Activated naive CD4-positive, alpha-beta T cell treated with anti-CD3 and anti-CD28 coated beads for 36 hours (primary cell): ENCODE data around the gene CNTD1. TPM values are rescaled to one million over a fixed set of nuclear protein-coding genes. Genes with fewer than 3 reads are reported as not detected.
A peak's percentile ranks its signal among the peaks of the same experiment; 100 is the strongest.

Experiments
- CTCF ChIA-PET: fragments of 350-600 bp; sonication (Branson Sonifier 250); formaldehyde crosslinking; loops from one replicate; lab custom pipeline; 2021; ENCODE audit warnings: antibody characterized with exemption; lab: Charles Lee
- DNase-seq: peaks from one replicate; pipeline ENCODE4 v3.0.0-alpha.2; 2020
- H3K27ac Mint-ChIP-seq: one replicate; pipeline ENCODE4 v1.8.0; 2021; ENCODE audit warnings: mild to moderate bottlenecking, mixed read lengths
- H3K27me3 Mint-ChIP-seq: one replicate; pipeline ENCODE4 v1.8.0; 2021; ENCODE audit warnings: low read depth, mixed read lengths
- H3K36me3 Mint-ChIP-seq: one replicate; pipeline ENCODE4 v1.8.0; 2021; ENCODE audit warnings: low read depth, mixed read lengths
- H3K4me1 Mint-ChIP-seq: one replicate; pipeline ENCODE4 v1.8.0; 2021; ENCODE audit warnings: low read depth, mixed read lengths
- H3K4me3 Mint-ChIP-seq: one replicate; pipeline ENCODE4 v1.8.0; 2021; ENCODE audit warnings: mild to moderate bottlenecking, moderate library complexity, mixed read lengths
- H3K9me3 Mint-ChIP-seq: one replicate; pipeline ENCODE4 v1.8.0; 2021; ENCODE audit warnings: mixed read lengths
- intact Hi-C: fragments of 100-400 bp; cut with micrococcal nuclease; formaldehyde crosslinking; loops from one replicate; pipeline ENCODE4 v1.15.1; 2023
- total RNA-seq, 2 experiments: library from RNA; stranded (reverse); gene quantifications; one replicate each; pipeline ENCODE4 v1.2.3, GENCODE V29; 2021

Gene CNTD1
- not detected for total RNA-seq

GRCh38 chr17:42798383-42799380 lies at the start of gene CNTD1, which contains the start of gene COA3:
Gene CNTD1 (plus strand): TSS chr17:42798861. CDS start chr17:42799068, 207 bp downstream.
Gene COA3 (minus strand): TSS chr17:42798704. CDS start chr17:42798681, 23 bp downstream.
- H3K36me3 Mint-ChIP-seq: peaks cover 3% of the 10 kb centered on the region
- peaks cover 21% of the 10 kb centered on the region for H3K4me1 Mint-ChIP-seq
- peak within 1 kb of the TSS; percentile 62 for H3K27ac Mint-ChIP-seq
- peak; percentile 90 for DNase-seq
- H3K9me3 Mint-ChIP-seq: peaks cover 2% of the 10 kb centered on the region
- intact Hi-C loops: loop anchor here (1.0 to 2.0 kb wide), 3 partner anchors 26 to 54 kb away; partner anchors contain the start of genes BECN1, EZH1 and PSME3
- no peaks in the 10 kb centered on the region for H3K27me3 Mint-ChIP-seq
- H3K4me3 Mint-ChIP-seq: peak within 1 kb of the TSS; percentile 91
- CTCF ChIA-PET: interaction anchor here (0.7 to 1.3 kb wide), 3 partner anchors 25 to 35 kb away, joined by 3 to 6 read pairs (median 3); partner anchors contain the start of gene BECN1

- Mint-ChIP-seq H3K4me1 (peaks cover 6% of the 10 kb centered on the region), H3K27ac (no peak overlapping the region), H3K27me3 (peaks cover 10% of the 10 kb centered on the region), H3K4me3 (no peak overlapping the region), H3K36me3 (no peaks in the 10 kb centered on the region), H3K9me3 (no peaks in the 10 kb centered on the region)
- DNase-seq: no peak
- CTCF ChIA-PET: interaction anchor here (1.6 to 4.3 kb wide), 2 partner anchors 10 to 14 kb away, joined by 4 to 19 read pairs; no protein-coding TSS in a partner anchor
- intact Hi-C loops: loop anchor here (10.0 kb wide), 1 partner anchor 1476 kb away; no protein-coding TSS in a partner anchor
Observed at GRCh38 chr17:42748908-42749798, 49.5 kb upstream of the CNTD1 start.

- DNase-seq: no peak
- intact Hi-C loops: no loop called here
- CTCF ChIA-PET: interaction anchor here (0.6 to 4.3 kb wide), 2 partner anchors 13 to 120 kb away, joined by 4 to 19 read pairs; no protein-coding TSS in a partner anchor
- Mint-ChIP-seq H3K27me3 (peaks cover 11% of the 10 kb centered on the region), H3K36me3 (no peaks in the 10 kb centered on the region), H3K9me3 (no peaks in the 10 kb centered on the region), H3K27ac (no peak overlapping the region), H3K4me3 (no peak overlapping the region), H3K4me1 (no peaks in the 10 kb centered on the region)
Observed at GRCh38 chr17:42750739-42751344, 47.8 kb upstream of the CNTD1 start.

- Mint-ChIP-seq H3K4me1 (no peaks in the 10 kb centered on the region), H3K27ac (no peak overlapping the region), H3K4me3 (no peak overlapping the region), H3K9me3 (no peaks in the 10 kb centered on the region), H3K36me3 (no peaks in the 10 kb centered on the region), H3K27me3 (peaks cover 11% of the 10 kb centered on the region)
- CTCF ChIA-PET: no interaction called here
- DNase-seq: no peak
- intact Hi-C loops: no loop called here
Observed at GRCh38 chr17:42751628-42752027, 47.0 kb upstream of the CNTD1 start.

GRCh38 chr17:42754782-42755181 lies 43.9 kb upstream of the CNTD1 start:
- H3K4me1 Mint-ChIP-seq: no peaks in the 10 kb centered on the region
- H3K27ac Mint-ChIP-seq: no peak overlapping the region
- no peaks in the 10 kb centered on the region for H3K9me3 Mint-ChIP-seq
- H3K36me3 Mint-ChIP-seq: no peaks in the 10 kb centered on the region
- no peak overlapping the region for H3K4me3 Mint-ChIP-seq
- no peak for DNase-seq
- peaks cover 23% of the 10 kb centered on the region for H3K27me3 Mint-ChIP-seq
- intact Hi-C loops: no loop called here
- CTCF ChIA-PET: interaction anchor here (1.0 to 2.2 kb wide), 2 partner anchors 9 to 176 kb away, joined by 3 to 6 read pairs; no protein-coding TSS in a partner anchor

GRCh38 chr17:42759982-42760651 lies 38.5 kb upstream of the CNTD1 start:
- Mint-ChIP-seq H3K4me1 (peaks cover 11% of the 10 kb centered on the region), H3K27me3 (peaks cover 51% of the 10 kb centered on the region), H3K36me3 (no peaks in the 10 kb centered on the region), H3K9me3 (no peaks in the 10 kb centered on the region), H3K4me3 (no peak overlapping the region), H3K27ac (no peak overlapping the region)
- intact Hi-C loops: loop anchor here (1.0 to 10.0 kb wide), 2 partner anchors 15 to 55 kb away; partner anchors contain the start of gene EZH1
- DNase-seq: peak; percentile 34
- CTCF ChIA-PET: interaction anchor here (0.8 to 2.4 kb wide), 10 partner anchors 13 to 182 kb away, joined by 3 to 11 read pairs (median 4); partner anchors contain the start of genes BECN1, PSMC3IP and VPS25

GRCh38 chr17:42760652-42761581 lies 37.7 kb upstream of the CNTD1 start, which contains the start of gene RAMP2:
Gene RAMP2 (plus strand): TSS chr17:42761227. CDS start chr17:42761262, 35 bp downstream.
- Mint-ChIP-seq H3K4me3 (no peak within 1 kb of the TSS), H3K4me1 (peaks cover 11% of the 10 kb centered on the region), H3K9me3 (no peaks in the 10 kb centered on the region), H3K36me3 (no peaks in the 10 kb centered on the region), H3K27me3 (peaks cover 56% of the 10 kb centered on the region), H3K27ac (no peak within 1 kb of the TSS)
- intact Hi-C loops: loop anchor here (1.0 to 10.0 kb wide), 2 partner anchors 16 to 56 kb away; partner anchors contain the start of gene EZH1
- CTCF ChIA-PET: interaction anchor here (0.6 to 2.4 kb wide), 10 partner anchors 8 to 183 kb away, joined by 3 to 11 read pairs (median 4); partner anchors contain the start of genes BECN1, PSMC3IP and VPS25
- DNase-seq: no peak

- H3K4me3 Mint-ChIP-seq: no peak overlapping the region
Observed at GRCh38 chr17:42761638-42762037, 37.0 kb upstream of the CNTD1 start.

GRCh38 chr17:42766124-42766523 lies 32.5 kb upstream of the CNTD1 start:
- Mint-ChIP-seq H3K9me3 (no peaks in the 10 kb centered on the region), H3K4me3 (no peak overlapping the region), H3K4me1 (peaks cover 4% of the 10 kb centered on the region), H3K36me3 (no peaks in the 10 kb centered on the region), H3K27ac (no peak overlapping the region), H3K27me3 (peaks cover 30% of the 10 kb centered on the region)
- DNase-seq: no peak
- intact Hi-C loops: loop anchor here (10.0 kb wide), 1 partner anchor 61 kb away; no protein-coding TSS in a partner anchor
- CTCF ChIA-PET: interaction anchor here (1.9 kb wide), 1 partner anchor 46 kb away, joined by 4 read pairs; no protein-coding TSS in a partner anchor

More at GRCh38 chr17:42761638-42762037, 37.0 kb upstream of the CNTD1 start:
- Mint-ChIP-seq H3K4me1 (peaks cover 11% of the 10 kb centered on the region), H3K27me3 (peaks cover 52% of the 10 kb centered on the region), H3K9me3 (no peaks in the 10 kb centered on the region), H3K36me3 (no peaks in the 10 kb centered on the region), H3K27ac (no peak overlapping the region)
- CTCF ChIA-PET: interaction anchor here (0.6 to 2.4 kb wide), 7 partner anchors 8 to 183 kb away, joined by 3 to 6 read pairs (median 4); partner anchors contain the start of genes TUBG2 and VPS25
- intact Hi-C loops: loop anchor here (10.0 kb wide), 1 partner anchor 57 kb away; no protein-coding TSS in a partner anchor
- DNase-seq: no peak
